ENCODE measurements around the gene LENG1.
"Not testable (repeated sequence)": the region's sequence is repeated elsewhere in the genome, so short reads cannot be mapped to it uniquely, and the experiment has no call there.

LENG1 gene

GRCh38 chr19:54159352-54160181 is at the start of gene LENG1:
Gene LENG1, minus strand, starts transcription at chr19:54159721. Its CDS starts 26 bp downstream, at chr19:54159695.
- DNase-seq (ENCODE audit: low spot score), result peak; percentile 100

GRCh38 chr19:54208784-54209057 is 49.2 kb upstream of the LENG1 start:
- DNase-seq (ENCODE audit: low spot score), result no peak

- DNase-seq (ENCODE audit: low spot score), result no peak
Observed at GRCh38 chr19:54207983-54208783, 48.7 kb upstream of the LENG1 start.

- no peak for DNase-seq (ENCODE audit: low spot score)
Observed at GRCh38 chr19:54207676-54207982, 48.1 kb upstream of the LENG1 start.

GRCh38 chr19:54207193-54207592 is 47.7 kb upstream of the LENG1 start:
- DNase-seq (ENCODE audit: low spot score), result not testable (repeated sequence)

GRCh38 chr19:54206831-54207177 is 47.3 kb upstream of the LENG1 start:
- DNase-seq (ENCODE audit: low spot score), result no peak

- no peak for DNase-seq (ENCODE audit: low spot score)
Observed at GRCh38 chr19:54206030-54206830, 46.7 kb upstream of the LENG1 start.

GRCh38 chr19:54204767-54205468 is 45.4 kb upstream of the LENG1 start:
- DNase-seq (ENCODE audit: low spot score), result no peak

- no peak for DNase-seq (ENCODE audit: low spot score)
Observed at GRCh38 chr19:54203151-54203611, 43.7 kb upstream of the LENG1 start.

- no peak for DNase-seq (ENCODE audit: low spot score)
Observed at GRCh38 chr19:54201980-54202379, 42.5 kb upstream of the LENG1 start.

- DNase-seq (ENCODE audit: low spot score), result no peak
Observed at GRCh38 chr19:54201172-54201701, 41.7 kb upstream of the LENG1 start.

GRCh38 chr19:54199401-54199800 is 39.9 kb upstream of the LENG1 start:
- no peak for DNase-seq (ENCODE audit: low spot score)

GRCh38 chr19:54197121-54197520 is 37.6 kb upstream of the LENG1 start:
- no peak for DNase-seq (ENCODE audit: low spot score)

- DNase-seq (ENCODE audit: low spot score), result no peak
Observed at GRCh38 chr19:54196536-54196935, 37.0 kb upstream of the LENG1 start.

GRCh38 chr19:54194463-54194862 is 34.9 kb upstream of the LENG1 start:
- DNase-seq (ENCODE audit: low spot score), result not testable (repeated sequence)

GRCh38 chr19:54193011-54193410 is 33.5 kb upstream of the LENG1 start:
- DNase-seq (ENCODE audit: low spot score), result no peak

- no peak for DNase-seq (ENCODE audit: low spot score)
Observed at GRCh38 chr19:54191811-54192453, 32.4 kb upstream of the LENG1 start.

- DNase-seq (ENCODE audit: low spot score), result peak; percentile 68
Observed at GRCh38 chr19:54191011-54191810, 31.7 kb upstream of the LENG1 start, which contains the start of gene TSEN34. Gene TSEN34, plus strand, starts transcription at chr19:54191308. Its CDS starts 57 bp downstream, at chr19:54191365.

- DNase-seq (ENCODE audit: low spot score), result peak; percentile 99
Observed at GRCh38 chr19:54190503-54191010, 31.0 kb upstream of the LENG1 start.

Data from kidney capillary endothelial cell (primary cell).